Common myeloid progenitor, CD34-positive (primary cell): ENCODE measurements around the gene CHMP1A.
A peak's percentile ranks its signal among the peaks of the same experiment; 100 is the strongest.

Experiments used
- CTCF ChIA-PET: fragments of 350-600 bp; sonication (Branson Sonifier 250); formaldehyde crosslinking; loops from one replicate; lab custom pipeline; 2021; ENCODE audit warnings: antibody characterized with exemption; lab: Charles Lee
- POLR2A ChIA-PET: fragments of 350-600 bp; sonication (Branson Sonifier 250); formaldehyde crosslinking; loops from one replicate; lab custom pipeline; 2021; ENCODE audit warnings: antibody characterized with exemption; lab: Charles Lee
- DNase-seq, 3 donors: peaks; one replicate each; pipeline versions ENCODE4 v3.0.0 to v3.0.0-alpha.2; 2013
- H3K27ac ChIP-seq, 2 experiments: 1 replicate in 1 of 2; 2 replicates in 1 of 2; pipeline ENCODE4 v1.7.0; 2013; ENCODE audit warnings: inconsistent platforms in 2 of 2, low read length in 2 of 2, mild to moderate bottlenecking in 2 of 2, low read depth in 1 of 2, moderate library complexity in 1 of 2; ENCODE audit not compliant: severe bottlenecking in 2 of 2, insufficient read depth in 1 of 2, poor library complexity in 1 of 2
- H3K27me3 ChIP-seq, 5 experiments: replicated peaks in 2 of 5; 1 replicate in 3 of 5; 2 replicates in 2 of 5; pipeline versions ENCODE4 v1.6.1 to v1.7.0; 2013; ENCODE audit warnings: low read length in 4 of 5, mild to moderate bottlenecking in 2 of 5, moderate library complexity in 2 of 5, inconsistent platforms in 1 of 5; ENCODE audit not compliant: insufficient read depth in 5 of 5, control insufficient read depth in 4 of 5
- H3K36me3 ChIP-seq, 4 experiments: 1 replicate in 2 of 4; 2 replicates in 2 of 4; pipeline versions ENCODE4 v1.6.1 to v1.7.0; 2013; ENCODE audit warnings: low read length in 3 of 4, control low read depth in 1 of 4, mild to moderate bottlenecking in 1 of 4; ENCODE audit not compliant: control insufficient read depth in 4 of 4, insufficient read depth in 4 of 4
- H3K4me1 ChIP-seq, 4 experiments: 1 replicate in 3 of 4; 2 replicates in 1 of 4; pipeline versions ENCODE4 v1.6.1 to v1.7.1; 2013; ENCODE audit warnings: low read length in 3 of 4, mild to moderate bottlenecking in 3 of 4, control low read depth in 1 of 4, inconsistent platforms in 1 of 4, moderate library complexity in 1 of 4; ENCODE audit not compliant: control insufficient read depth in 4 of 4, insufficient read depth in 4 of 4; ENCODE audit errors: control extremely low read depth in 1 of 4
- H3K4me3 ChIP-seq, 7 experiments: 1 replicate in 4 of 7; 2 replicates in 3 of 7; pipeline versions ENCODE4 v1.5.1 to v1.7.0; 2013; ENCODE audit warnings: mild to moderate bottlenecking in 7 of 7, low read length in 6 of 7, moderate library complexity in 6 of 7, inconsistent platforms in 2 of 7, low read depth in 2 of 7, control low read depth in 1 of 7; ENCODE audit not compliant: insufficient read depth in 4 of 7, control insufficient read depth in 1 of 7; ENCODE audit errors: extremely low read depth in 1 of 7
- H3K9me3 ChIP-seq, 5 experiments: 1 replicate in 4 of 5; 2 replicates in 1 of 5; pipeline versions ENCODE4 v1.6.1 to v1.7.1; 2013; ENCODE audit warnings: low read length in 4 of 5, mild to moderate bottlenecking in 2 of 5, inconsistent platforms in 1 of 5, low read depth in 1 of 5, moderate library complexity in 1 of 5; ENCODE audit not compliant: control insufficient read depth in 4 of 5, insufficient read depth in 2 of 5; ENCODE audit errors: control extremely low read depth in 1 of 5
- WGBS: methylation state at CpG from one replicate; pipeline ENCODE4 v1.1.5; 2013; ENCODE audit not compliant: insufficient coverage; 5-methylcytosine and 5-hydroxymethylcytosine counted together

The CHMP1A gene

DNA sequence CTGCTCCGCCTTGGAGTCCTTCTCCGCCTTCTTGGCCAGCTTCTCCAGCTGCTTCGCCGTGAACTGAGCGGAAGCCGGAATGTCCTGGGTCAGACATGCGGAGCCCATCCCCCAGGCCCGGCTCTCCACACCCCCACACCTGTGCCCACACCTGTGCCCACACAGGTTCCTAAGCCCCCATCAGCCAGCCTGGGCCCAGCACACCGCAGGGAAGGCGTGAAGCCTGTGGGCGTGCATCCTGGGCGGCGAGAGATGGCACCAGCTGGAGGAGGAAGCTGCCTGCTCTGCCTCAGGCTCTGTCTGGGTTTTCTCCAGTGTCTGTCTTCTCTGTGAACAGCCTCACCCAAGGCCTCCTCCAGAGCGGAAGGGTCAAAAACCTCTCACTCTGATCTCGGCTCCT is 5.9 kb downstream of the CHMP1A start:
- peaks cover 2 to 10% (median 8%) of the 10 kb centered on the region in 4 experiments for H3K4me1 ChIP-seq
- CTCF ChIA-PET, result no interaction called here
- peaks cover 6 to 33% (median 22%) of the 10 kb centered on the region in 4 experiments for H3K36me3 ChIP-seq
- 99% methylated on average over 14 of the region's 15 CpGs for WGBS
- no peak for DNase-seq
- H3K9me3 ChIP-seq, result peaks cover 0 to 3% (median 0%) of the 10 kb centered on the region in 5 experiments
- POLR2A ChIA-PET, result no interaction called here
- no peak overlapping the region for H3K27ac ChIP-seq
- H3K4me3 ChIP-seq, result no peak overlapping the region
- H3K27me3 ChIP-seq, result no peaks in the 10 kb centered on the region

DNA sequence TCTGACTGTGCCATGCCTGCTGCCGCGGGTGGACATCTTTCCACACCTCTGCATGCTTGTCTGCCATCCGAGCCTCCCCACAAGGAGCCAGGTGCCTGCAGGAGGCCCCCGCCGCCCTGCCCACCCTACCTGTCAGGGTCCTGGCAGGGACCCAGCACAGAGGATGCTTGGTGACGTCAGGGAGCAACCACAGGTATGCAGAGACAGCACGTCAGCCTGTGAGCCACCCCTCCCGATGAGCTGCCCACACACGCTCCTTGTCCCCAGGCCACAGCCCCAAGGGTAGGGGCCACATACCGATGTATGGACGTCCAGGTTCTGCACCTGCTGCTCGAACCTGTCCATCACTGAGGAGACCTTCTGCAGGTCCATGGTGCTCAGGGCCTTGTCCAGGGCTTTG is 10.6 kb downstream of the CHMP1A start:
- POLR2A ChIA-PET, result no interaction called here
- H3K27me3 ChIP-seq, result no peaks in the 10 kb centered on the region
- no peak overlapping the region for H3K4me3 ChIP-seq
- peaks cover 0 to 3% (median 0%) of the 10 kb centered on the region in 5 experiments for H3K9me3 ChIP-seq
- CTCF ChIA-PET, result interaction anchor here (0.6 kb wide), 1 partner anchor 227 kb away, joined by 3 read pairs; no protein-coding TSS in a partner anchor
- peaks cover 4 to 52% (median 35%) of the 10 kb centered on the region in 4 experiments for H3K36me3 ChIP-seq
- no peak overlapping the region for H3K27ac ChIP-seq
- DNase-seq, result no peak
- H3K4me1 ChIP-seq, result no peaks in the 10 kb centered on the region
- WGBS, result 94% methylated on average over 10 of the region's 12 CpGs

DNA sequence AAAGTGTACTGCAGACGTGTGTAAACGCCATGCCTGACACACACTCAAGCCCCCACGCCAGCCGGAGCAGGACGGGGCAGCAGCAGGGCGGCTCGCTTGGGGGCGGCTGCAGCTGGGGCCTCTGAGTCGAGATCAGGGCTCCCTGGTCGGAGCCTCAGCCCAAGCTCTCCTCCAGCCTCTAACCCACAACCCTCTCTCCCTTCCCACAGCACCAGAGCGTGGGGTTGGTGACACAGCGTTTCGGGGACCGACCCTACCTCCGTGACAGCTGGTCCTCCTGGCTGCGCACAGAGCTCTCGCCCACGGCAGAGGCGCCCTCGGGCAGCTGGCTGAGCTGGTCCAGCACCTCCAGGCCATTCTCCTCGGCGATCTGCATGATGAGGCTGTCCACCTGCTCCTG is 11.2 kb downstream of the CHMP1A start:
- no peak for DNase-seq
- 98% methylated on average over 22 of the region's 22 CpGs for WGBS
- no peak overlapping the region for H3K27ac ChIP-seq
- peaks cover 4 to 49% (median 30%) of the 10 kb centered on the region in 4 experiments for H3K36me3 ChIP-seq
- ChIA-PET CTCF (no interaction called here), POLR2A (no interaction called here)
- H3K4me1 ChIP-seq, result no peaks in the 10 kb centered on the region
- H3K4me3 ChIP-seq, result no peak overlapping the region
- no peaks in the 10 kb centered on the region for H3K27me3 ChIP-seq
- peaks cover 0 to 3% (median 0%) of the 10 kb centered on the region in 5 experiments for H3K9me3 ChIP-seq

DNA sequence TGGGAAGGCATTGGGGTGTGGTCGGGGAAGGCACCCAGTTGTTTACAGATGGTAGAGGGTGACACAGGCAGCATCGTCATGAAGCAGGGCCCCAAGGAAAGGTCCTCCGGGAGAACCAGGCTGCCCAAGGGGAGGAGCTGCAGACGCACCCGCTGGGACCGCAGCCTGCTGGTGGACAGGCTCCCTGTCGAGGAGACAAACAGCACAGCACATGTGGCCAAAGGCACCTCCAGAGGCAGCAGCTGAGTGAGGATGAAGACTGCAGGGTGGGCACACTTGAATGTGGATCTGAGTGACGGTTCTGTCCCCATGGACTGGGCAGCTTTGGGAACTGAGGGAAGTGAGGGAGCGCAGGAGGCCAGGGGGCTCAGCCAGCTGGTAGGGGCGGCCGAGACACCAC is 12.4 kb downstream of the CHMP1A start:
- ChIA-PET POLR2A (no interaction called here), CTCF (interaction anchor here (0.6 to 1.0 kb wide), 2 partner anchors 30 to 44 kb away, joined by 3 read pairs; no protein-coding TSS in a partner anchor)
- Histone ChIP-seq H3K36me3 (peaks cover 4 to 42% (median 27%) of the 10 kb centered on the region in 4 experiments), H3K4me3 (no peak overlapping the region), H3K27me3 (no peaks in the 10 kb centered on the region), H3K9me3 (peaks cover 0 to 3% (median 0%) of the 10 kb centered on the region in 5 experiments), H3K4me1 (peaks cover 0 to 6% (median 2%) of the 10 kb centered on the region in 4 experiments), H3K27ac (no peak overlapping the region)
- WGBS, result over 99% methylated on average over 9 of the region's 11 CpGs
- DNase-seq, result no peak

DNA sequence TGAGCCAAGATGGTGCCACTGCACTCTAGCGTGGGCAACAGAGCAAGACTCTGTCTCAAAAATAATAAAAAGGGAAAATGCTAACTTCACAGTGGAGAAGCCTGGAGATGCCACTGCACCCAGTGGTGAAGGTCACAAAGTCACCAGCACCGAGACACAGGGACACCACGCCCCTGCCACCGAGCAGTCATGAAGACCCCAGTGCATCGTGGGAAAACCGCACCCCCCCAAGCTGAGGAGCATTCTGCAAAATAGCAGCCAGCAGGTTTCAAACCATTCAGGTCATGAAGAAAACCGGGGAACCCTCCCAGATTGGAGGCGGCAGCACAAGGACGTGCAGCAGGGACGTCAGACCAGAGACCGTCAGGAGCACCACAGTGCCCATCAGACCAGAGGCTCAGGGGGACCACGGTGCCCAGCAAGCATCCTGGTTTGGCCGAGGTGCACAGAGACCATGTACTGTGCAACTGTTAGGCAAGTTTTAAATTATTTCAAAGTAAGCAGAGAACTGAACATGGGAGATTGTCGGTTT is 13.7 kb downstream of the CHMP1A start:
- POLR2A ChIA-PET, result no interaction called here
- WGBS, result 91% methylated on average over 13 of the region's 14 CpGs
- H3K4me3 ChIP-seq, result no peak overlapping the region
- H3K4me1 ChIP-seq, result peaks cover 0 to 6% (median 2%) of the 10 kb centered on the region in 4 experiments
- H3K9me3 ChIP-seq, result peaks cover 0 to 3% (median 0%) of the 10 kb centered on the region in 5 experiments
- no peak for DNase-seq
- CTCF ChIA-PET, result no interaction called here
- peaks cover 4 to 38% (median 25%) of the 10 kb centered on the region in 4 experiments for H3K36me3 ChIP-seq
- H3K27me3 ChIP-seq, result no peaks in the 10 kb centered on the region
- H3K27ac ChIP-seq, result no peak overlapping the region

DNA sequence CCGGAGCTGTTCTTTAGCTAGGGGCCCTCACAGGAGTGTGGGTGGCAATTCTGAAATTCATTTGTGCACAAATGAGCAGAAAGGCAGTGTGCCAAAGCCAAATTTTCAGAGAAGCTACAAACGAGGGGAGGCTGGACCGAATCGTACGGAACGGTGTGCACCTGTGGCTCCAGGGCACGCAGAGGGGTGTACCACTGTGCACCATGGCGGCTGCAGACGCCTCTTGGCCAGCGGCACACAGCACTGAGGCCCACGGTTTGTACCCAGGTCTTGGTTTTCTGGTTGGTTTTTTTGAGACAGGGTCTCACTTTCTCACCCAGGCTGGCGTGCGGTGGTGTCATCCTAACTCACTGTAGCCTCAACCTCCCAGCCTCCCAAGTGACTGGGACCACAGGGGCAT is 14.9 kb downstream of the CHMP1A start:
- ChIA-PET POLR2A (interaction anchor here (1.1 kb wide), 1 partner anchor 44 kb away, joined by 3 read pairs; the partner anchor contains the start of gene CDK10), CTCF (no interaction called here)
- Histone ChIP-seq H3K9me3 (peaks cover 0 to 3% (median 0%) of the 10 kb centered on the region in 5 experiments), H3K4me3 (no peak overlapping the region), H3K27ac (no peak overlapping the region), H3K4me1 (peaks cover 0 to 6% (median 2%) of the 10 kb centered on the region in 4 experiments), H3K27me3 (no peaks in the 10 kb centered on the region), H3K36me3 (peaks cover 4 to 34% (median 25%) of the 10 kb centered on the region in 4 experiments)
- 90% methylated on average over 11 of the region's 13 CpGs for WGBS
- no peak for DNase-seq

DNA sequence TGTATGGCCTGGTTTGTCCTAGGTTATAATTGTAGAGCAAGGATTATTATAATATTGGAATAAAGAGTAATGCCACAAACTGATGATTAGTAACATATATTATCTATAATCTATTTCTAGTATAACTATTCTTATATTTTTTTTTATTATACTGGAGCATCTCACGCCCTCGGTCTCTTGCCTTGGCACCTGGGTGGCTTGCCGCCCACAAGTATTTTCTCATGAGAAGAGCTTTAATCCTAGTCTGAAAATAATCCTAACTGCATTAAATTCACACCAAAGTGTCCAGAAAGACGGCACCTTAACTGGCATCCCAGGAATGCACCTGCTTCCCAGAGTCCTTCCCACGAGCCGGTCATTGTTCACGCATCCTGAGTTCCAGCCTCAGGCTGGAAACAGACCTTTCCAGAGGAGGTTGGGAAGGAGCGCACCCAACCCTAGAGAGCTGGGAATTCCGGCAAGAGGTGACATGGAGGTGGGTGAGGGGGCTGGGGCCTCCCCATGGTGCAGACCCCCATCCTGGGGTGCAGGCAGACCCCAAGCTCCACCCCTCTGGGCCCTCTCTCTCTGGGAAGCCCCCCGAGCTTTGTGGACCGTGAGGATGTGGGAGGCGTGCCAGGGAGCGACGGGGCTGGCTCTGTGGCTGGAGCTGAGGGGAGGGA is 15.9 kb downstream of the CHMP1A start:
- H3K4me3 ChIP-seq, result peak overlapping the region in 2 of 7 experiments; percentile 58 to 71
- DNase-seq, result no peak
- ChIA-PET CTCF (interaction anchor here (1.1 kb wide), 1 partner anchor 306 kb away, joined by 3 read pairs; no protein-coding TSS in a partner anchor), POLR2A (no interaction called here)
- 60% methylated on average over 5 of the region's 14 CpGs for WGBS
- H3K27me3 ChIP-seq, result no peaks in the 10 kb centered on the region
- H3K36me3 ChIP-seq, result peaks cover 0 to 26% (median 21%) of the 10 kb centered on the region in 4 experiments
- H3K4me1 ChIP-seq, result peaks cover 0 to 6% (median 2%) of the 10 kb centered on the region in 4 experiments
- H3K9me3 ChIP-seq, result no peaks in the 10 kb centered on the region
- H3K27ac ChIP-seq, result no peak overlapping the region
